OCI-M2 (cell line): ENCODE data around the gene TRPV2.

Experiments used
- DNase-seq: peaks from one replicate; lab custom pipeline; 2025; ENCODE audit not compliant: unreplicated experiment; lab: John Stamatoyannopoulos, UW

Gene TRPV2

DNA sequence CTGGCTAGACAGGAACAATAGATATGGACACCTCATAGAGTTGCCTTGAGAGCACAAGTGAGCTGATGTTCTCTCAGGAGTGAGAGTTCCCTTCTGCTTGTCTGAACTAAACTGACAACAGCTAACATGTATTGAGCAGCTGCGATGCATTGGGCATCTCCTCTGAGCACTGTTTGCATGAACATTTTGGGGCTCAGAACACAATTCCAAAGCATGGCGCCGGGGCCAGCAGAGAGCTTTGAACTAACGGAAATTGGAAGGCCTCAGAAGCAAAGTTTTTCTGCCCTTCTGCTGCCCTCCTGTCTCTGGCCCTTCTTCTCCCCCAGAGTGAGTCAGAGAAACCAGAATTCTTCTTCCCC is 38.1 kb downstream of the TRPV2 start:
- no peak for DNase-seq

DNA sequence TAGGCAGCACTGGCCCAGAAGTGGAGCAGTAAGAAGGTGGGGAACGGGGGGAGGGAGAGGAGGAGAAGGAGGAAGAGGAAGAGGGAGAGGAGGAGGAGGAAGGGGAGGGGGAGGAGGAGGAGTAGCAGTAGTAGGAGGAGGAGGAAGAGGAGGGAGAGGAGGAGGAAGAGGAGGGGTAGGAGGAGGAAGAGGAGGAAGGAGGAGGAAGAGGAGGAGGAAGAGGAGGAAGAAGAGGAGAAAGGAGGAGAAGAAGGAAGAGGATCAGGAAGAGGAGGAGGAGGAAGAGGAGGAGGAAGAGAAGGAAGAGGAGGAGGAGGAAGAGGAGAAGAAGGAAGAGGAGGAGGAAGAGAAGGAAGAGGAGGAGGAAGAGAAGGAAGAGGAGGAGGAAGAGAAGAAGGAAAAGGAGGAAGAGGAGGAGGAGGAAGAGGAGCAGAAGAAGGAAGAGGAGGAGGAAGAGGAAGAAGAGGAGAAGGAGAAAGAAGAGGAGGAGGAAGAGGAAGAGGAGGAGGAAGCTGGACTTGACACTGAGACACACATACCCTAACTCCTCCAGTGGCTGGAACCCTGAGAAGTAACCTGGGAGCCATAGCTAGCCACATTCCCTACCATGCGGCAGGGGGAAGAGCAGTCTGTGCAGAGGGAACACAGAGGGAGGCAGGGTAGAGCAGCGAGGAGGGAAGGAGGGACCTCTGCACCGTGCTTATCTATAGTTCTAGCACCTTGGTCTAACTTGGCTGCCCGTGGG is 40.8 kb downstream of the TRPV2 start:
- DNase-seq = no peak

DNA sequence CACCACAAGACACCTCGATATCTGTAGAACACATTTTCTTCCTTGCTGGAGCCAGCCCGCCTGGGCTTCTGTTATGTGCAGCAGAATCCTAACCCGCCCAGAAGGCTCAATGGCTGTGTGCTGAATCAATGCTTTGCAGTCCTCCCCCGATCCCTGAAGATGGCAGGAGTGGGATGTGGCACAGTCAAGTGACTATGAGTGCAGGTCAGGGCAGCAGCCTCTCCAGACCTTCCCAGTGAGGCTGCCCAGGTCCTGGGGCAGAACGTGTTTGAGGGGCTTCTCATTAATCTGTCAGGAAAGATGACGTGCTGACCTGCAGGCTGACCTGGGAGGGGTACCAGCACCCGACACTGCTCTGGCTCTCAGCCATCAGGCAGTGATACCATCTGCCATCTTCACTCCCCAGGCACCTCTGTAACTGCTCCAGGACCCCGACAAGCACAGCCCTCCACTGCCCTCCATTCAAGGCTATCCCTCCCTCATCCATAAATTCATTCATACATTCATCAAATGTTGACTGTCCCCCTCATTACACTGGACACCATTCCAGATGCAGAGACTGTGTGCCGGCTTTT is 41.5 kb downstream of the TRPV2 start:
- no peak for DNase-seq

DNA sequence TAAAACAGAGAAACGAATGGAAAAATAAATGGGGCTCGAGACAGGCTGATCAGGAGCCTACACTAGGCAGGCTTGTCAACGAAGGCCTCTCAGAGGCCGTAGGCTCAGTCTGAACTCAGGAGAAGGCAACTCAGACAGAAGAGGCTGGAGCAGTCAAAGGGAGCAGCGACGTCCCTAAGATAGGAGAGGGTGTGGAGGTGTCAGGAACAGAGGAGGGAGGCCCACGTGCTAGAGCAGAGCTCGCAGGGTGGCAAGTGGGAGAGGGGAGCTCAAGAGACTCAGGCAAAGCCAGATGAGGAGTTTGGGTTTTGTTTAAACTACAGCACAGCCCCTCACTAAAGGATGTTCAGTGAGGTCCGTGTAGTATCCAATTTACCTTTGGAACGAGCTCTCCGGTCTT is 43.9 kb downstream of the TRPV2 start:
- no peak for DNase-seq

DNA sequence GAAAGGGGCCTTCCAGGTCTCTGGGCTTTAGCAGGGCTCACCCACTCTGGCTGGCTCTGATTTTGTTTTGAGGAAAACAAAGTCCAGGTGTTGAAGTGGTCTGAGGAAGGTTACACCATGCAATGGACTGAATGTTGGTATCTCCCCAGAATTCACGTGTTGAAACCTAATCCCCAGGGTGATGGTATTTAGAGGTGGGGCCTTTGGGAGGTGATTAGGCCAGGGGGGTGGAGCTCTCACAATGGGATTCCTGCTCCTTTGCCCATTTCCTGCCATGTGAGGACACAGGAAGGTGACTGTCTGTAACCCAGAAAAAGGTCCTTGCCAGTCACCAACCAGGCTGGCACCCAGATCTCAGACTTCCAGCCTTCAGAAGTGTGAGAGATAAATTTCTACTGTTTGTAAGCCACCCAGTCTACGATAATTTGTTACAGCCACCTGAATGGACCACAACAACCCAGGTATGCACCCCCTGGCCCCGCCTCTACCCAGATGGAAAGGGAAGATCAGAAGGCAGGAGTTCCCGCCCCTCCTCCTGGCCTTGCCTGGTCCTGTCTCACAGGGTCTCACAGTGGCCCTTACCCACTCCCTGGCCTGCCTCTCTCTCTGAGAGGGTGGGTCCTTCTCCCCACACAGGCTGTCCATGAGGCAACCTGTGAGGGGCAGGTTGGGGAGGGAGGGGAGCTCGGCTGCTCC is 44.6 kb downstream of the TRPV2 start:
- no peak for DNase-seq

DNA sequence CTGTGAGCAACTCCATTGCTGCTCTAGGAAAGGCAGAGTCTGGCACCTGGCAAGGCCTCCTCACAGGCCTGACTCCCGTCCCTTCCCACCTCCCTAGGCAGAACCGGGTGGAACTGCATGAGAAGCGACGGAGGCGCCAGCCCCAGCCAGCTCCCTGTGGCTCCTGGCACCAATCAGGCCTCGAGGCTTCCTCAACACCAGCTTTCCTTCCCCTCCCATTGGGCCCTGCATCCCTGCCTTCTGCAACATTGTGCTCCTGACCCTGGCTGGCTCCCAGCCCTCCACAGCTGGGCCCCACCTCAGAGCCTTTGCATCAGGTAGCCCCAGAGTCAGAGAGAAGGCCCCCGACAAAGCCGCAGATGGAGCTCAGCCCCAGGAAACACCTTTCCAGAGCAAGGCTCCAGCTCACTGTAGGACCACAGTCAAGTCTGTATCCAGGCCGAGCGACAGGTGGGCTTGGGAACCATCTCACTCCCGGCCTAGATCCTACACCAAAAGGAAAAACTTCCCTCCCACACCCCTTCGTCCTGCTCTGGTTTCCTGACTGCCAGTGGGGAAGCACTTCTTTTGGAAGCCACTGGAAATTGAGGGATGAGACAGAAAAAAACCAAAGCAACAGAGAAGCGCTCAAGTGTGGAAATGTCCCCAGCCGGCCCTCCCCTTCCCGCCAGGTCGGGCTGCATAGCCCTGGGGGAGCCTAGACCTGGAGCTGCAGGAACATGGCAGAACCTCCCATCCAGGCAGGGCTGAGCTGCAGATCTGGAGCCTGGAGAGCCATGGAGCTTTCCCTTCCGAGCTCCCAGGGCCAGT is 45.6 kb downstream of the TRPV2 start:
- no peak for DNase-seq

DNA sequence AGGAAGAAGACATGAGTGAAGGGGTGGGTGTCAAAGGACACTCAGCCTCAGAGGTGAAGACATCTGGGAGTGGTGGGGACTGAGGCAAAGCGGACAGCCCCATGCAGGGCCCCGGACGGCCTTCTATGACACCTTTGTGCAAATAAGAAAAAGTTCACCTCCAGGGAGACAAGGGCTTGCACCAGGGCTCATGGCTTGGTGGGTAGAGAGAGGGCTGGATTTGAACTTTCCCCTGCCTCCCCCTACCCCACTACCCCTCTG is 46.2 kb downstream of the TRPV2 start:
- no peak for DNase-seq

DNA sequence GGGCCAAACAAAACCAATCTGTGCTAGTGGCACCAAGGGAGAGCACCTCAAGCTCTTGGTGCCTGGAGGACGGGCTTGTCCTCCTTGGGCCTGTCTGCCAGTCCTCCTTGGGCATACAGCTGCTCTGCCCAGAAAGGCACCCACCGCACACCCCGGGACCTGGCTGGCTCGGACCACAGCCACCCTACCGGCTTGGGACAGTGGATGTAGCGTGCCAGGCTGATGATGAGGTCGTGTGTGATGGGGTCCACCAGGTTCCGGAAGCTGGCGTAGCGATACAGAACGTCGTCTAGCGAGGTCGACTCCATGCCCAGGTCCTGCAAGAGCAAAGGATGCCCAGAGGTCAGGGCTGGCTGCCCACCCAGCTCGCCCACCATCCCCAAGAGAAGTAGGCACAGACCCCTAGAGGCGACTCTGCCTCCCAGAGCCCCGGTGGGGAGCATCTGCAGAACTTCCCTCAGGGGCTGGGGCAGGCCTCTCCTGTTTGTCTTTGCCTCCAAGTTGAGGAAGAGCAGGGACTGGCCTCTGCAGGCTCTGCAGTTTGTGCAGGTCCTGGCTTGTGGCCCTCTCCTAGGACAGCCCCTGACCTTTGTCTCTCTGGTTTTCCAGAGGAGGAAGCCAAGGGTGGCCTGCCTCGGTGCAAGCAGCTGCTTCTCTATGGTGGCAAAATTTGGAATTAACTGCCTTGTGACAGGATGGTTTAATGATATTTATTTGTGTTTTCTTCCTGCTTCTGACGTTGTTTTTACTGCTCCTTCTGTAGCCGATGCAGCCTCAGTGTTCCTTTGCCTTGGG is 46.9 kb downstream of the TRPV2 start:
- DNase-seq = no peak

DNA sequence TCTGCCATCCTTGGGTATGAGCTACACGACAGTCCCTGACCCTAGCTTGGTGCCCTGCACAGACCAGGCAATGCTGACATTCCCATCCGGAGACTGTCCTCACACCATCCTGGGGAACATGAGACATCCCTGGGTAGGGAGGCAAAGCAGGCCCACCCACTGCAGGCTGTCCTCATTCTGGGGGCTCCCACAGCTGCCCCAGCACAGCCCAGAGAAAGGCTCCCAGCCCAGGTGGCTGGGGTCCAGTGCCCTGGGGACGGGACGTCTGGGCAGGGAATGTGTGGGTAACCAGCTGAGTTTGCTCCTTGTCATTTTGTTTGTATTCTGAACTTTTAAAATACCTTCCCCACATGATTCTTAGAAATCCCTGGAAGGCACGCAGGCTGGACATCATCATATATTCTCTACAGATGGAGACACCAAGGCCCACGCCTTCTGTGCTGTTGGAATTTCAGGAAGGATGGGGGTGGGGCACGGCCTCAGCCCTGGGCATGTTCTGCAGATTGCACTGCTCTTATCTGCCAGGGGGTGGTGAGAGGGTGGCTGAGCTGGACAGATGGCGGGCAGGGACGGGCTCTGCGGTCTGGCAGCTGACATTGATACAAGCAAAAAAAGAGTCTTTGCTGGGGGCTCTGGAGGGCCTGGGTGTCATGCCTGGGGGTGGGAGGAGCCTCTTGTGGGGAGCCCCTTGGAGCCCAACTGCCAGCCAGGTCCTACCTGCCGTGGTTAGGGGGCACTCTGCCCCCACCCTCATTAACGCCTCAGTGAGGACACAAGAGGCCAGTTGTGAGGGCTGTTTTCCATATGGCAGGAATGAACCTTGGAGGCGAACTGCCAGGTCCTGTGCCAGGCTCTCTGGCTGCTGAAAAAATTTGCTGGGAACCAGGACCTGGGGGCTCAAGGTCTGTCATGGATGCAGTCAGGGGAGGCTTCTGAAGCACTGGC is 48.3 kb downstream of the TRPV2 start:
- no peak for DNase-seq

DNA sequence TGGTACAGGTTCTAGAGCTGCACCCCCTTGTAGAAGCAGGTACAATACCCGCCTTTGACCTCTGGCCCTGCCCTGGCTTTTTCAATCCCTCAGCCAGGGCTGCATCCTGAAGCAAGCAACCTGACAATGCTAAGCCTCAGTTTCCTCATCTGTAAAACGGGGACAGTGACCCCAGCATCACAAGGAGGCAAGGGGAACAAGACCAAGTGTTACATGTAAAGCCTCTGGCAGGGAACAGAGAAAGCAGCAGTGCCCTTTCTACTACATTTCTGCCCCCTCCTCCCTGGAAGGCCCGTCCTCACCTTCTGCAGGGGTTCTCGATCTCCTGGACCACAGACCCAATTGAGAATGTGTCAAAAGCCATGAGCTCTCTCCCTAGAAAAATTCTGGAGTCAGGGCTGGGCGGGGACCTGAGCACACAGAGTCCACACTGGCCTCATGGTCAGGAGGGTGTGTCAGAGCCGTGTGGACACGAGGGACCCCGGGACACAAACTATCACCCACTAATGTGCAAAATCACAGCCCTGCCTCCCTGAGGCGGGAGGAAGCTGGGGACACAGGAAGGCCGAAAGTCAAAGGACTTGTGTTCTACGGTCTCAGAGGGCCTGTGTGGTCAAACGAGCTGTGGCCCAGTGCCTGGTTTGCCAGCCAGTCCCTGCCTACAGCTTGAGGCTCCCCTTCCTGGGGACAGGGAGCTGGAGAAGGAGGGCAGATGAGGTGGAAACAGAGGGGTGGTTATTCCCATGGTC is 49.1 kb downstream of the TRPV2 start:
- DNase-seq = no peak

DNA sequence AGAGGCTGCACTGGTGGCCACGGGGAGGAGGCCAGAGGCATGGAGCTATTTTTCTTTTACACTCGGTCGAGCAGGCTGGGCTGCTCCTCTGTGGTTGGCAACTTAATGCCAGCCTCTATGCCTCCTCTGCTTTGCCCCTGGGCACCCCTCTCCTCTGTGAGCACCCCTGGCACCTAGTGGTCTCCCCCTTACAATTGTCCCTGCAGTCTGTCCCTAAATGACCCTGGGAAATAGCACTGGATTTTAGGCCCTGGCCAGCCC is 49.6 kb downstream of the TRPV2 start:
- no peak for DNase-seq

DNA sequence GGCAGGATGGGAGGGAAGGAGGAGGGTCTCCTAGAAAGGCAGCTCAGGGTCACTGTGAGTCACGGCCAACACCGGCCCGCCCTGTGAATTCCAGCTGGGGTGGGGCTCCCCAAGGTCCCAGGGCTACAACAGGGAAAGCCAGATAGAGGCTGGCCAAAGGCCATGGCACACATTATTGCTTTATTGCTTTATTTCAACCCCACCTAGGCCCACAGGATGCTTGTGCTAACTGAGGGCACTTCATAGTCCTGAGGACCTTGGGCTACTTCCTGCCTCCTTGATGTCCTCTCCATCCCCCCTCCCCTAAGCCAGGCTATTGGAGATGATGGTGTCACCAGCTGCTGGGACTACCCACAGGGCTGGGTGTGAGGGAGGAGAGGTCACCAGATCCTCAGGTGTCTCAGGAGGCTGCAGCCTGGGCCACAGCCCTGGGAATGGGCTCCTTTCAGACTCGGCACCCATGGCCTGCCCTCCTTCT is 50.5 kb downstream of the TRPV2 start:
- no peak for DNase-seq

DNA sequence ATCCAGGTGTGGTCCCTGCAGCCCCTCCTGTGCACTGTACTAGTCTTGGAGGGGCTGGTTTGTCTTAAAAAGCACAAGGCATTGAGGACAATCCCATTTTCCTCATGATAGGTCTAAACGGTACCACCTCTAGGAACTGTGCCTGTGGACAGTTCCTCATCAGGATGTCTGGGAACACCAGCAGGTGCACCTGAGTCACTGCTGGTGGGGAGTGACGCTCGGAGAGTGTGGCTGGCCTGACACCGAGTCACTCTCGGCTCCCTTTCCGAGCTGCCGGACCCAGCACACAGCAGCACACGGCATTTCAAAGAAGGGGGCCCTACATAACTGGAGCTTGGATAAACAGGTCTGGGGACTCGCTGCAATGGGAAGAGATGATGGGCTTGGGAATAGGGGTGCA is 51.0 kb downstream of the TRPV2 start:
- no peak for DNase-seq

DNA sequence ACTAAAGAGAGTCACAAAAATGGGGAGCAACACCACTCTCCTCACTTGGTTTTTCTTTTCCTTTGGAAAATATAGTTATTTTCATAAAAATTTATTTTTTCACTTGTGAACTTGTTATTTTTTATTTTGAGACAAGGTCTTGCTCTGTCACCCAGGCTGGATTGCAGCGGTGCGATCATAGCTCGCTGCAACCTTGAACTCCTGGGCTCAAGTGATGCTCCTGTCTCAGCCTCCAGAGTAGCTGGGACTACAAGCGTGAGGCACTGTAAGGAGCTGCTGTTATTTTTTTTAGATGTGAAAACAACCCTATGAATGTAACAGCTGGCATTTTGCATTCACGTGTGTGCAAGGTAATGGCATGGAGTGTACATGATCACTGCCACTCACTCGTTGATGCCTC is 51.7 kb downstream of the TRPV2 start:
- DNase-seq = no peak

DNA sequence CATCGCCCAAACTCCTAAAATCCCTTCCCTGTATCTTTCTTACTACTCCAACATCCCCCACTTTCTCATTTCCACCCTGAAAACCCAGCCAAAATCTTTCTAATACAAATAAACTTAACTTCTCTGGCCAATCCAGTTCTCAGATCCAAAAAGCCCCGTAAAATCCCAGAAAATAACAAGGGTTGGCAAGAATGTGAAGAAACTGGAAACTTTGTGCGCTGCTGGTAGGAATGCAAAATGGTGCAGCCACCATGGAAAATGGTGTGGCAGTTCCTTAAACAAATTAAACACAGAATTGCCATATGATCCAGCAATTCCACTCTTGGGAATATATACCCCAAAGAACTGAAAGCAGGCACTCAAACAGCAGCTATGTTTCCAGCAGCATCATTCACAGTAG is 52.5 kb downstream of the TRPV2 start:
- DNase-seq = no peak

DNA sequence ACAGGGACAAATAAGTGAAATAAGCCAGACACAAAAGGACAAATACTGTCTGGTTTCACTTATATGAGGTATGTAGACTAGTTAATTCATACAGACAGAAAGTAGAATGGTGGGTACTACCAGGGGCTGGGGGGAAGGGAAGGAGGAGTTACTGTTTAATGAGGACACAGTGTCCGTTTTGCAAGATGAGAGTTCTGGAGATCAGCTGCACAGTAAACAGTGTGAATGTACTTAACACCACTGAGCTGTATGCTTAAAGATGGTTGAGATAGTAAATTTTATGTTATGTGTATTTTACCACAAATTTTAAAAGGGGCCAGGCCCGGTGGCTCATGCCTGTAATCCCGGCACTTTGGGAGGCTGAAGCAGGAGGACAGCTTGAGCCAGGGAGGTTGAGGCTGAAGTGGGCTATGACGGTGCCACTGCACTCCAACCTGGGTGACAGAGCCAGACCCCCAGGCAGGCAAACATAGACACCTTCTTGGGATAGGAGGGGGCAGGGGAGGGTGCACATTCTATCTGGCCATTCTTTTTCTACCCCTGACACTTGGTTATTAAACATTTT is 53.1 kb downstream of the TRPV2 start:
- DNase-seq = no peak

DNA sequence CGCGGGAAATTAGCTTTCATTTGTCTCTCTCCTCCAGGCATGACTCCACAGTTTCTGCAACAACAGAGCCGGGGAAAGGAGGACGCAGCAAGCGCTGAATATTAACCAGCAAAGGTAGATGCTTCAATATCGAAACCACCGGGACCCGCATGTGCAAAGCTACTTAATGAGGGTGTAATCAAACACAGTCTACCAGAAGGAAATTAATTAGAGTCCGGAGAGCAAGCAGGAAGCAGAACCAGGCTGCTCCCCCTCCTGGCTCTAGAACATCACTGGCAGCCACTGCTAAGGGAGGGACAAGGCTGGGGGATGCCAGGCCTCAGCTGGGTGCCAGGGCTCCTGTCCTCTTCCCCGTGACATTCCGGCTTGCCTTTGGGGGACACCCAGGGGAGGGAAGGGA is 54.9 kb downstream of the TRPV2 start:
- DNase-seq = no peak

DNA sequence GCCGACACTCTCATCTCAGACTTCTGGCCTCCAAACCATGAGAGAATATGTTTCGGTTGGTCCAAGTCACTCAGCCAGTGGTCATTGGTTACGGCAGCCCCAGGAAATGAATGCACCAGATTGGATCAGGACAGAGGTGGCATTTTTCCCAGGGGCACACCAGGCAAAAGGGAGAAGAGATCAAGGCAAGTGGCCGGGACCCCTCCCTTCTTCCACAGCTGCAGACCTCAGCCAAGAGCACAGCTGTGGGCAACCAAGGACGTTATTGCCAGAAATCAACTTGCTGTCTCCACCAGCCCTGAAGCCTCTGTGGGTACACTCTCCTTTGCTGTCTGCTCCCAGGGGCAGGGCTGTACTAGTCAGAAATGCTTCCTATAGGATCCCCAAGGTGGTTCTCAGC is 55.9 kb downstream of the TRPV2 start:
- DNase-seq = no peak

DNA sequence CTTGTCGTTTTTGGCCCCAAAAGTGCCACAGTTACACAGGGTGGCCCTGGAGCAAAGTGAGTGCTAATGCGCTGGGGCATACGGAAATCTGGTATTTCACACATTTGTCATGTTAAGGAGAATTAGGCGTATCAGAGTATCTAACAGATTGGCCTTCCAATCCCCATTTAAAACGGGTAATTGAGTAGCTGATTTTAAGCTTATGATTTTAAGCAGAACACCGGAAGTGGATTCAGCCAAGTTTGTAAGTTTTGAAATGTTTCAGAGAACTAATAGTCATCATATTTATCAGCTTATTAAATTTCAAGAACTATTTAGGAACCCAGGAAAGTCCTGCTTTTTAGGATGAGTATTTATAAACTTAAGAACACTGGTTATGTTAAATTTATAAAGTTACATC is 57.2 kb downstream of the TRPV2 start:
- DNase-seq = no peak
